NB4 (cell line): Measurements from ENCODE around the gene CCDC91.
"Not testable (repeated sequence)": the region's sequence is repeated elsewhere in the genome, so short reads cannot be mapped to it uniquely, and the experiment has no call there.

Source experiments
- POLR2A ChIP-seq: IDR thresholded peaks from 2 replicates; pipeline ENCODE4 v1.6.1; 2011; ENCODE audit warnings: mild to moderate bottlenecking; ENCODE audit not compliant: insufficient read length; ENCODE audit errors: extremely low read depth
- TF ChIP-seq, protein P1 (sequence below): IDR thresholded peaks from 2 replicates; pipeline ENCODE4 v1.6.1; 2011; ENCODE audit warnings: low read depth, low read length
- TF ChIP-seq, protein P2 (sequence below): IDR thresholded peaks from one replicate; pipeline ENCODE4 v1.5.1; 2012; ENCODE audit warnings: low read depth, low read length

DNA sequence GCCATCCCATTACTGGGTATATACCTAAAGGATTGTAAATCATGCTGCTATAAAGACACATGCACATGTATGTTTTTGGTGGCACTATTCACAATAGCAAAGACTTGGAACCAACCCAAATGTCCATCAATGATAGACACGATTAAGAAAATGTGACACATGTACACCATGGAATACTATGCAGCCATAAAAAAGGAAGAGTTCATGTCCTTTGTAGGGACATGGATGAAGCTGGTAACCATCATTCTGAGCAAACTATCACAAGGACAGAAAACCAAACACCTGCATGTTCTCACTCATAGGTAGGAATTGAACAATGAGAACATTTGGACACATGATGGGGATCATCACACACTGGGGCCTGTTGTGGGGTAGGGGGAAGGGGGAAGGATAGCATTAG, 288.8 kb downstream of the CCDC91 start:
- TF ChIP-seq, protein P1, sequence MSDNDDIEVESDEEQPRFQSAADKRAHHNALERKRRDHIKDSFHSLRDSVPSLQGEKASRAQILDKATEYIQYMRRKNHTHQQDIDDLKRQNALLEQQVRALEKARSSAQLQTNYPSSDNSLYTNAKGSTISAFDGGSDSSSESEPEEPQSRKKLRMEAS, result not testable (repeated sequence)
- TF ChIP-seq, protein P2, sequence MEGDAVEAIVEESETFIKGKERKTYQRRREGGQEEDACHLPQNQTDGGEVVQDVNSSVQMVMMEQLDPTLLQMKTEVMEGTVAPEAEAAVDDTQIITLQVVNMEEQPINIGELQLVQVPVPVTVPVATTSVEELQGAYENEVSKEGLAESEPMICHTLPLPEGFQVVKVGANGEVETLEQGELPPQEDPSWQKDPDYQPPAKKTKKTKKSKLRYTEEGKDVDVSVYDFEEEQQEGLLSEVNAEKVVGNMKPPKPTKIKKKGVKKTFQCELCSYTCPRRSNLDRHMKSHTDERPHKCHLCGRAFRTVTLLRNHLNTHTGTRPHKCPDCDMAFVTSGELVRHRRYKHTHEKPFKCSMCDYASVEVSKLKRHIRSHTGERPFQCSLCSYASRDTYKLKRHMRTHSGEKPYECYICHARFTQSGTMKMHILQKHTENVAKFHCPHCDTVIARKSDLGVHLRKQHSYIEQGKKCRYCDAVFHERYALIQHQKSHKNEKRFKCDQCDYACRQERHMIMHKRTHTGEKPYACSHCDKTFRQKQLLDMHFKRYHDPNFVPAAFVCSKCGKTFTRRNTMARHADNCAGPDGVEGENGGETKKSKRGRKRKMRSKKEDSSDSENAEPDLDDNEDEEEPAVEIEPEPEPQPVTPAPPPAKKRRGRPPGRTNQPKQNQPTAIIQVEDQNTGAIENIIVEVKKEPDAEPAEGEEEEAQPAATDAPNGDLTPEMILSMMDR, result not testable (repeated sequence)
- TF ChIP-seq POLR2A, result not testable (repeated sequence)
